ENCODE results near the gene SPRED2.
A peak's percentile ranks its signal among the peaks of the same experiment; 100 is the strongest.

The SPRED2 gene
- total RNA-seq, result 1.5 to 10.0 (median 3.6) reads per million in 9 experiments

DNA sequence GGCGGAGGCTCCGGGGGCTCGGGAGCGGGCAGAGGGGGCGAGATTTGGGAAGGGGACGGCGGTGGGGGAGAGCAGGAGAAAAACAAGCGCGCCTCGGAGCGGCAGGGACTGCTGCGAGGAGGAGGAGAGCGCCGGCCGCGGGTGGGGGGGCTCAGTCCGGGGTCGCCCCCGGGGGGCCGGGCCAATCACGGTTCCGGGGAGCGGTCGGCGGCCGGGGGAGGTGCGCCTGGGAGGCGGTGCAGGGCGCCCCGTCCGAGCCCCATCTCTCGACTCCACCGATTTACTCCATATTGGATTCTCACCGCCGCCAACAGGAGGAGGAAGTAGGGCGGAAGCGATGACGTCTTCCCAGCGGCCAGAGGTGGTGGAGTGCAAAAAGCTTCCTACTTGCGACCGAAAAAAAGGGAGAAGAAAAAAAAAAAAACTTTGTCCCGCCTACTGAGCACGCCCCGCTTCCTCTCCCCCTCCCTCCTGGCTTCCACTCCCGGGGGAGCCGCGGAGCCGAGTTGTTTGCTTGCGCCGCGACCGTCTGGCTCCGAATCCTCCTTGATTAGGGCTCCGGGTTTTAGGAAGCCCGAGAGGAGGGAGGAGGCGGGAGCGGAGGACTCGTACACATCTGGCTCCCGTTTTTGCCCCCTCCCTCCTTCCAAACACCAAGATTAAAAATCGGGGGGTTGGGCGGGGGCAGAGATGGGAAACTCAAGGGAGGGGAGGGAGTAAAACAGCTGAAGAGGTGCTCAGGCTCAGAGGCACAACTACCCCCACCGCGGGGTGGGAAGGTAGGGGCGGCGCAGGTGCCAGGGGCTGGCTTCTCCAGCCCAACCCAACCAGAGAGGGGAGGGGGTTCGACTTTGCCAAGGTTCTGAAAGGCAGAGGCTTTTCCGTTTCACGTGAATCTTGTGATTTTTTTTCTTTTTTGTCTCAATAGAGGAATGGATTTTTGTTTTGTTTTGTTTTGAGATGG, at the start of gene SPRED2:
Gene SPRED2 (minus strand): TSS at position 373 of the 964 bp plus-strand sequence. CDS start 612 bp downstream, outside the sequence.
- DNase-seq (peak; percentile 47 to 58 (median 55)), ATAC-seq (replicated peaks) (peak; percentile 47)
- H3K4me1 Mint-ChIP-seq (ENCODE audit: low read depth in 2 of 2), result peaks cover 23 to 30% of the 10 kb centered on the region in 2 donors
- peaks cover 22% of the 10 kb centered on the region for H3K36me3 Mint-ChIP-seq (ENCODE audit: insufficient read depth)
- H3K27ac Mint-ChIP-seq, result peak within 1 kb of the TSS; percentile 60 to 94
- H3K27me3 Mint-ChIP-seq, result peaks cover 18 to 33% of the 10 kb centered on the region in 2 donors
- H3K9me3 Mint-ChIP-seq, result no peaks in the 10 kb centered on the region
- peak within 1 kb of the TSS; percentile 92 to 94 for H3K4me3 Mint-ChIP-seq

DNA sequence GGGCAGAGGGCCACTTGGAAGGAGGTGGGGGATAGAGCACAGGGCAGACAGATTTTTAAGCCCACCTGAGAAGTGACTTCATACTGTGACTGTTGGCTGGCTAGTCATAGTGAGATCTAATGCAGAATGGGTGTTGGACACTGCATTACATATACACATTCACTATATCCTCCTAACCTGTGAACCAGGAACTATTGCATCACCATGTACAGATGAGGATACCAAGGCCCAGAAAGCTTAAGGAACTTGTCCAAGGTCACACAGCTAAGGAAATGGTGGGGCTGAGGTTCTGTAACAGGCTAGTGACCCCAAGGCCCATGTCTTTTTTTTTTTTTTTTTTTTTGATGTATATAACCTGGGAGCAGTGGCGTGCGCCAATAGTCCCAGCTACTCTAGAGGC, 49.6 kb upstream of the SPRED2 start:
- Mint-ChIP-seq H3K27ac (no peak overlapping the region), H3K4me1 (ENCODE audit: low read depth in 2 of 2) (no peaks in the 10 kb centered on the region), H3K36me3 (ENCODE audit: insufficient read depth) (no peaks in the 10 kb centered on the region), H3K9me3 (no peaks in the 10 kb centered on the region), H3K4me3 (no peak overlapping the region), H3K27me3 (peaks cover 25 to 58% of the 10 kb centered on the region in 2 donors)
- ATAC-seq (replicated peaks) (no peak), DNase-seq (no peak)

GRCh38 chr2:65479524-65479923, 47.1 kb upstream of the SPRED2 start:
- no peak overlapping the region for H3K27ac Mint-ChIP-seq
- H3K27me3 Mint-ChIP-seq, result peaks cover 16 to 49% of the 10 kb centered on the region in 2 donors
- no peak for ATAC-seq (replicated peaks)
- H3K9me3 Mint-ChIP-seq, result peaks cover 0 to 5% of the 10 kb centered on the region in 2 donors
- no peaks in the 10 kb centered on the region for H3K36me3 Mint-ChIP-seq (ENCODE audit: insufficient read depth)
- no peak for DNase-seq
- H3K4me1 Mint-ChIP-seq (ENCODE audit: low read depth in 2 of 2), result no peaks in the 10 kb centered on the region
- H3K4me3 Mint-ChIP-seq, result no peak overlapping the region

DNA sequence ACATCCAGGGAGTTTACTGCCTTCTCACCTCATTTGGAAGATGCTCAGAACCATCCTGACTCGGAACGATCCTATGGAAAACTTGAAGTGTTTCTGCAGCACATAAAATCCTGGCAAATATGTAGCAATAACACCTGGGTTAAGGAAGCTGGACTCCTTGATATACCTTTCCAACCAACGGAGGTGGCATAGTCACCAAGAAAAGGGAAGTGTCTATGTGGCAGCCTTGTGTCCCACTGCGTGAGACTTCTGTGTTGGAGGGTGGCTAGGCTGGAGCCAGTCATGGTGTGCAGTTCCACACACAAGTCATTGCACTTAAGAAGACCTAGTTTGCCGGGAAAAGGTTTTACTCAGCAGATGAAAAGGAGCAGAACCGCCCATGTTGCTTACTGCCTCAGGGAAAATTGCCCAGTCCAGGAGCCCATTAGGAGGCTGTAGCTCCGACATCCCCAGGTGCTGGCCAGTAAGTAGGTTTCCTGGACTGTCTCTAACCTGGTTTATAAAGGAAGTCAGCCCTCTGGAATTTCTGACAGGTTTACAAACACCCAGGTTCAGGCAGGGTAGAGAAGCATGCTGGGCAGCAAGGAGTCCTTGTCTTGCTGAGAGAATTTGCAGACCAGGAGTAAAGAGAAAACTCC, 46.2 kb upstream of the SPRED2 start:
- Mint-ChIP-seq H3K27ac (no peak overlapping the region), H3K4me3 (no peak overlapping the region), H3K4me1 (ENCODE audit: low read depth in 2 of 2) (no peaks in the 10 kb centered on the region), H3K36me3 (ENCODE audit: insufficient read depth) (no peaks in the 10 kb centered on the region), H3K27me3 (peaks cover 17 to 49% of the 10 kb centered on the region in 2 donors), H3K9me3 (peaks cover 0 to 5% of the 10 kb centered on the region in 2 donors)
- no peak for ATAC-seq (replicated peaks)
- no peak for DNase-seq

- no peak overlapping the region for H3K27ac Mint-ChIP-seq
- DNase-seq (no peak), ATAC-seq (replicated peaks) (no peak)
- H3K4me3 Mint-ChIP-seq, result no peak overlapping the region
- H3K4me1 Mint-ChIP-seq (ENCODE audit: low read depth in 2 of 2), result no peaks in the 10 kb centered on the region
- H3K36me3 Mint-ChIP-seq (ENCODE audit: insufficient read depth), result no peaks in the 10 kb centered on the region
- peaks cover 9 to 40% of the 10 kb centered on the region in 2 donors for H3K27me3 Mint-ChIP-seq
- H3K9me3 Mint-ChIP-seq, result peaks cover 0 to 5% of the 10 kb centered on the region in 2 donors
Measured at GRCh38 chr2:65477590-65477989, 45.2 kb upstream of the SPRED2 start.

DNA sequence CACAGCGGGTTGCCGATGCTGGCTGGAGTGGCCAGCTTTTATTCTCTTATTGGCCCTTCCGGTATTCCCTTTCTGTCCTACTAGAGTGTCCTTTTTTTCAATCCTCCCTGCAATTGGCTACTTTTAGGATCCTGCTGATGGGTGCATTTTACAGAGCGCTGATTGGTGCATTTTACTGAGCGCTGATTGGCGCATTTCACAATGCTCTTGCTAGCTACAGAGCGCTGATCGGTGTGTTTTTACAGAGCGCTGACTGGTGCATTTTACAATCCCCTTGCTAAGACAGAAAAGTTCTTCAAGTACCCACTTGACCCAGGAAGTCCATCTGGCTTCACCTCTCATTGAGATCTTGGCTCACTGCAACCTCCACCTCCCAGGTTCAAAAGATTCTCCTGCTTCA, 44.4 kb upstream of the SPRED2 start:
- no peak for ATAC-seq (replicated peaks)
- H3K27me3 Mint-ChIP-seq, result peaks cover 8 to 39% of the 10 kb centered on the region in 2 donors
- no peak overlapping the region for H3K4me3 Mint-ChIP-seq
- DNase-seq, result no peak
- peaks cover 0 to 5% of the 10 kb centered on the region in 2 donors for H3K9me3 Mint-ChIP-seq
- H3K27ac Mint-ChIP-seq, result no peak overlapping the region
- H3K4me1 Mint-ChIP-seq (ENCODE audit: low read depth in 2 of 2), result no peaks in the 10 kb centered on the region
- no peaks in the 10 kb centered on the region for H3K36me3 Mint-ChIP-seq (ENCODE audit: insufficient read depth)

DNA sequence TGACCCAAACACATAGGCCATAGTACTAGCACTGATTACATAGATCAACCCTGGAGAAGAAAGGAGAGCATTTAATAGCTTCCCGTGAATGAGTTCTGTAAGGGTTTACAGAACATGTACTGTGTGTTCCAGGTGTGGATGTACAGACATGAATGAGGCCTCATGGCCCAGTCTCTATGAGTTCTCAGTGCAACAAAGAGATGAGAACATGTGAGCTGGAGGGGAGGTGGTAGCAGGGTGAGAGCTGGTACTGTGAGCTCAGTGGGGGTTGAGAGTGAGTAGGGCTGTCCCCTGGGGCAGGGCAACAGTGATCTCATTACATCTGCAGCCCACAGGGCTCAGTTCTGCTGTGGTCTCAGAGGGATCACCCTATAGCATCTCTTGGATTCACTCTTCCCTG, 42.6 kb upstream of the SPRED2 start:
- Mint-ChIP-seq H3K36me3 (ENCODE audit: insufficient read depth) (no peaks in the 10 kb centered on the region), H3K4me3 (no peak overlapping the region), H3K9me3 (peaks cover 0 to 5% of the 10 kb centered on the region in 2 donors), H3K27ac (no peak overlapping the region), H3K4me1 (ENCODE audit: low read depth in 2 of 2) (no peaks in the 10 kb centered on the region), H3K27me3 (peaks cover 8 to 31% of the 10 kb centered on the region in 2 donors)
- ATAC-seq (replicated peaks) (no peak), DNase-seq (no peak)

DNA sequence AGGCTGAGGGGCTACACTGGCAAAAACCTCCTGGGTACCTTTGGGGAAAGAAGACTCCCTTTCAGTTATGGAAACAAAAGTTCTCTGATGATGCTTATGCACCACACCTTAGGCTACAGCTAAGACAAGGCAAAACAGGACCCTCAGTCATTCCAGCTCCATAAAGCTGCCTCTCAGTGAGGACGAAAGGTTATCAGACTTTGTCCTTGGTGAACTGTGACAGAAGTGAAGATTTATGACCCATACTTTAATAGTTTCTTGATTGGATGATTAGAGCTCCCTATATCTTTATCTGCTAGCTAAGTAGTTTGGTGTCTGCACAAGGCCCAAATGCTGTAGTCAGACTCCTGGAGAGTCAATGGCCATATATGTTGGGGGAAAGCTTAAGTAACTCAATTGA, 40.6 kb upstream of the SPRED2 start:
- no peak for DNase-seq
- no peaks in the 10 kb centered on the region for H3K36me3 Mint-ChIP-seq (ENCODE audit: insufficient read depth)
- no peak for ATAC-seq (replicated peaks)
- peaks cover 0 to 5% of the 10 kb centered on the region in 2 donors for H3K9me3 Mint-ChIP-seq
- no peak overlapping the region for H3K4me3 Mint-ChIP-seq
- H3K27me3 Mint-ChIP-seq, result peaks cover 8 to 24% of the 10 kb centered on the region in 2 donors
- no peak overlapping the region for H3K27ac Mint-ChIP-seq
- no peaks in the 10 kb centered on the region for H3K4me1 Mint-ChIP-seq (ENCODE audit: low read depth in 2 of 2)

- H3K4me3 Mint-ChIP-seq, result no peak overlapping the region
- peaks cover 8 to 18% of the 10 kb centered on the region in 2 donors for H3K27me3 Mint-ChIP-seq
- DNase-seq, result no peak
- no peaks in the 10 kb centered on the region for H3K36me3 Mint-ChIP-seq (ENCODE audit: insufficient read depth)
- peaks cover 0 to 5% of the 10 kb centered on the region in 2 donors for H3K9me3 Mint-ChIP-seq
- ATAC-seq (replicated peaks), result no peak
- no peaks in the 10 kb centered on the region for H3K4me1 Mint-ChIP-seq (ENCODE audit: low read depth in 2 of 2)
- H3K27ac Mint-ChIP-seq, result no peak overlapping the region
Measured at GRCh38 chr2:65471409-65471808, 39.0 kb upstream of the SPRED2 start.

GRCh38 chr2:65466551-65466950, 34.2 kb upstream of the SPRED2 start:
- Mint-ChIP-seq H3K27me3 (peaks cover 8 to 14% of the 10 kb centered on the region in 2 donors), H3K4me3 (no peak overlapping the region), H3K27ac (peak overlapping the region in 1 of 2 donors; percentile 65), H3K9me3 (no peaks in the 10 kb centered on the region), H3K36me3 (ENCODE audit: insufficient read depth) (no peaks in the 10 kb centered on the region), H3K4me1 (ENCODE audit: low read depth in 2 of 2) (no peaks in the 10 kb centered on the region)
- DNase-seq (no peak), ATAC-seq (replicated peaks) (no peak)

GRCh38 chr2:65465857-65466256, 33.5 kb upstream of the SPRED2 start:
- no peaks in the 10 kb centered on the region for H3K4me1 Mint-ChIP-seq (ENCODE audit: low read depth in 2 of 2)
- H3K4me3 Mint-ChIP-seq, result no peak overlapping the region
- ATAC-seq (replicated peaks), result no peak
- peaks cover 15 to 21% of the 10 kb centered on the region in 2 donors for H3K27me3 Mint-ChIP-seq
- DNase-seq, result no peak
- no peaks in the 10 kb centered on the region for H3K36me3 Mint-ChIP-seq (ENCODE audit: insufficient read depth)
- H3K27ac Mint-ChIP-seq, result no peak overlapping the region
- H3K9me3 Mint-ChIP-seq, result no peaks in the 10 kb centered on the region

DNA sequence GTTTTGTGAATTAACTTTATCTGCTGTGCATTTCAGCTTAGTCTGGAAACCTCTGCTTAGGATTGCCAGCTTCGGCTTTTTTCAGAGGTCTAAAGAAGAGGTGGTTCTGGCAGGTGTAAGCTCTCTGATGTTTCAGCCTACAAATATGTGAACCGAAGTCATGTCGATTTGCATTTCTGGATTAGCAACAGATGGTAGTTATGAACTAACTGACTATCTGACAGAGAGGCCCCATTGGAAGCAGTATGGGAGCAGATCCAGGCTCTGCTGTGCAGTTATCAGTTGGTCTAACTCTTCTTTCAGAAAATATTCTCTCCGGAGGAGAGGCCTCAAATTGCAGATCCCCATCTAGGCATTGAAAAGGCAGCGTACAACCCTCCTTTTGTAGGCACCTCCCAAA, 32.7 kb upstream of the SPRED2 start:
- Mint-ChIP-seq H3K9me3 (no peaks in the 10 kb centered on the region), H3K27ac (no peak overlapping the region)
- DNase-seq, result no peak

DNA sequence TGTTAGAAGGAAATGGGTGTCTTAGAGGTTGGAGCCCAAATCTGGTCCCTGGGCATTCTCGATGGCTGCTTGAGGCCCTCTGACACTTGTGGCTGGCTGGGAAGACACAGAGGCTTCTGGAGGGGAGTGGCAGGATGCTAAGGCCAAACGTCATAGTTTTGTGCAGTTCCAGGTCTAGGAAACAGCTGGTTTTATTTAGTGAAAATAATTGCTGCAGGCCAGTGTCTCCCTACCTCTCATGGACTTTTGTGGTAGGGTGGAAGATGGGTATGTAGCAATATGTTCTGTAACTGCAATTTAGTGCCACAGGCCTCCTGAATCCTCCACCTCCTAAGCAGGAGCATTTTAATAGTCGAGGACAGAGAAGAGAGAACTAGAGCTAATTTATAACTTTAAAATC, 32.2 kb upstream of the SPRED2 start:
- Mint-ChIP-seq H3K4me1 (ENCODE audit: low read depth in 2 of 2) (no peaks in the 10 kb centered on the region), H3K27me3 (peaks cover 24 to 28% of the 10 kb centered on the region in 2 donors), H3K4me3 (no peak overlapping the region), H3K27ac (no peak overlapping the region), H3K36me3 (ENCODE audit: insufficient read depth) (no peaks in the 10 kb centered on the region), H3K9me3 (no peaks in the 10 kb centered on the region)
- no peak for DNase-seq
- no peak for ATAC-seq (replicated peaks)

More for the DNA sequence above, 32.7 kb upstream of the SPRED2 start:
- no peak for ATAC-seq (replicated peaks)
- Mint-ChIP-seq H3K4me3 (no peak overlapping the region), H3K4me1 (ENCODE audit: low read depth in 2 of 2) (no peaks in the 10 kb centered on the region), H3K36me3 (ENCODE audit: insufficient read depth) (no peaks in the 10 kb centered on the region), H3K27me3 (peaks cover 19 to 23% of the 10 kb centered on the region in 2 donors)
